Inferior parietal cortex (tissue), 1 donor: ENCODE measurements around the gene DCANP1.

Source experiments
- DNase-seq: peaks from one replicate; pipeline ENCODE4 v3.0.0-alpha.2; 2016; ENCODE audit errors: extremely low spot score

The DCANP1 gene

DNA sequence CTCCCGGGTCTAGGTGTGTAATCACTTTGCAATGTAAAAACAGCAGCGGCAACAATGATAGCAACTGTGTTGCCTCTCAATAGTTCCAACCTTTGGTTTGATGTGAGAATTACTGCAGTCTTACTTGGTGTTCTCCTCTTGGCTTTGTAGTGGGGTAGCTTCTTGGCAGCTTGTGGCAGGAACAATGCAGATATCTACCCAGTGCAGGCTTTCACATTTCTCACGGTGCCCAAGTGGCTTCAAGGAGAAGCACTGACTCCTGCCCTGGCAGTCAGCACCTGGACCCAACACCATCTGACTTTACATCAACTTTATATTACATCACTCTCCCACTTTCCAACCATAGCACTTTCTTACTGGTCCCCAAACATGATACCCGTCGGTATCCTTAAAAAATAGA lies 33.4 kb upstream of the DCANP1 start:
- no peak for DNase-seq

DNA sequence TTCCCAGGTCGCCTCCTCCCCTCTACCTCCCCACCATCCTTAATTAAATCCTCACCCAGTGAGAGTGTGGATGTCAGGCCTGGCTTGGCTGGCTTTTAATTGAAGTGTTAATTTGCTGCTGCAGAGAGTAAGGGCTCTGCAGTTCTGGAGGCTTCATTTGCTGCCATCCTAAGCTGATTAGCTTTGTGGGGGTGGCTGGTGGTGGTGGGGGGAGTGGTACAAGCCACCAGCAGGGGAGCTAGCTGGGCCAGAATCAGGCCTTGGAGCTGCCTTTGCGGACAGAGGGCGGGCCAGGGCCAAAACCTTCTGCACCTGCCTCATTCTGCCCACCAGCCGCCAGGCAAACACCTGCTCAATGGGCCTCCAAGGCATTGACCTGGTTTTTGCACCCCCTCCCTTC lies 31.8 kb upstream of the DCANP1 start:
- no peak for DNase-seq

- no peak for DNase-seq
Observed at GRCh38 chr5:135477613-135478066, 30.5 kb upstream of the DCANP1 start.

GRCh38 chr5:135476615-135477581 lies 29.8 kb upstream of the DCANP1 start:
- DNase-seq = no peak

DNA sequence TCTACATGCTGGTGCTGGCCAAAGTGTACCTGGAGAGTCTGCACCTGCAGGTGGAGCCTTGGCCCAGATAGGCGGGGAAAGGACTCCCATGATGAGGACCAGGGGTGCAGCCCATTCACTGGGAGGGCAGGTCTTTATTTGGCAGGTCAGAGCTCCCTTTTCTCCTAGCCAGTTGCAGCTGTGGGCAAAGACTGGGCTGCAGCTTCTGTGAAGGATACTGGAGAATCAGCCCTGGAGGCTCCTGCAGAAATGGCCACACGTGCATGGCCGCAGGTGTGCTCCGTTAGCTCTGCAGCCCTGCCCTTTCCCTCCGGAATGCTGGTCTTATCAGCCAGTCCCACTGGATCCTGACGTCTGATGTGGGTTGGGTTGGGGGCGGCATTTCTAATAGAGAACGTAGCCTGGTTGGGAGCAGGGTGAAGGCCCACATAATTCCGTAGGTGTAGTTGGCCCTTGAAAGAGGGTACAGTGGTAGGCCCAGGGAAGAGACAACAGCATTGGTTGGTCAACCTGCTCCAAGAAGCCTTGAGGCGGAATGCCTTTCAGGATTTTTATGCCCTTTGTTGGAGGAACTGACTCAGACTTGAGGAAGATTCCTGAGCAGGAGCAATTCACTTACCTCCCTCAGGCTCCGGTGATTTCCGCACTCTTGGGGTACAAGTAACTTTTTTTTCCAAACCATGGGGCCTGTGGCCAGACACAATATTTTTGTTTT lies 27.0 kb upstream of the DCANP1 start:
- DNase-seq = no peak

DNA sequence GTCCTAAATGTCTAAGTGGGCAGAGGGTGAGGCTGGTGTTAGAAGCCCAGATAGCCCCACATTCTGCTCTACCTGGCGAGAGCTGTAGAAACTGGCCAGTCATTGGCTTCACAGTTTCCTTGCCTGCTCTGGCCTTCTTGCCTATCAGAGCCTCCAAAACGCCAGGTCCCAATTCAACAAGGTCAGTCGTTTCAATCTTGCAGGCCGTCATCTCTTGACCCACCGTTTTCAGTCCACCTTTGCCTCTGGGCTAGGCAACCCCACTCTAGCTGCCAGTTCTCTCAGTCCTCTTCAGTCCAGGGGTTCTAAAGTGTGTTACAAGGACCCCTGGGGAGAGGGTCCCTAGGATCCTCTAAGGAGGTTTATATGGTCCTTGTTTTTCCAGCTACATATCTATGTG lies 25.0 kb upstream of the DCANP1 start:
- DNase-seq = no peak

- DNase-seq = no peak
Observed at GRCh38 chr5:135471726-135472125, 24.6 kb upstream of the DCANP1 start.

DNA sequence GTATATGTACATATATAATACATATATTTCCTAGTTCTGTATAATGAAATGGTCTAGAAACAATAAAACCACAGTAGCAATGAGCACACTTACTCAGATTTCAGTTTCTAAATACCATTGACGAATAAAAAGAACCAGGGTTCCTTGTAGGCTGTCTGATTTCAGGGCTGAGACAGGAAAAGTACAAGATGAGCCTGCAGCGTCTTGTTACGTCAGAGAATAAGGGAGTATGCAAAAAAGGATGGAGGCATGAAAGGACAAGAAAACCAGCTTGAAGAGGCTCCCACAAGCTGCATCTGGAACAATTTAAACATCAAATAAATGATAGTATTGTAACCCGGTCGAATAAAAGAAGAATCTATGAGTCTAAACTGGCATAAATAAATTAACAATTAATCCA lies 22.8 kb upstream of the DCANP1 start:
- no peak for DNase-seq

DNA sequence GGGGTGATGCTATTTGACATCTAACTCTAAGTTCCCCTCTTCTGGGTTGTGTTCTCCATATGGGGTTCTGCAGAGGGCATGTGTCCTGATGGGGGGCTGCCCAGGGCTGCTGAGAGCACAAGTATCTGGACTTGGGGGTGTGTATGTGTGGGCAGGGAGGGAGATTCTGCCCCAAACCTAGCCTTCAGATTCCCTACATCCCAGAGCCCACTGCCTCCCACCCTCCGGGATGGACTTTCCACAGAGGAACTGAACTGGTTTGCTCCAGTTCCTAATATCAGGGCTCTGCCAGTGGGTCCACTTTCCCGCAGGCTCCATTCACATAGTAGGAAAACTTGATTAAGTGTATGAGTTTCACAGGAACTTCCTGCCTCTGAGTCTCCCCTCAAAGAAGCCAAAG lies 21.4 kb upstream of the DCANP1 start:
- DNase-seq = no peak

DNA sequence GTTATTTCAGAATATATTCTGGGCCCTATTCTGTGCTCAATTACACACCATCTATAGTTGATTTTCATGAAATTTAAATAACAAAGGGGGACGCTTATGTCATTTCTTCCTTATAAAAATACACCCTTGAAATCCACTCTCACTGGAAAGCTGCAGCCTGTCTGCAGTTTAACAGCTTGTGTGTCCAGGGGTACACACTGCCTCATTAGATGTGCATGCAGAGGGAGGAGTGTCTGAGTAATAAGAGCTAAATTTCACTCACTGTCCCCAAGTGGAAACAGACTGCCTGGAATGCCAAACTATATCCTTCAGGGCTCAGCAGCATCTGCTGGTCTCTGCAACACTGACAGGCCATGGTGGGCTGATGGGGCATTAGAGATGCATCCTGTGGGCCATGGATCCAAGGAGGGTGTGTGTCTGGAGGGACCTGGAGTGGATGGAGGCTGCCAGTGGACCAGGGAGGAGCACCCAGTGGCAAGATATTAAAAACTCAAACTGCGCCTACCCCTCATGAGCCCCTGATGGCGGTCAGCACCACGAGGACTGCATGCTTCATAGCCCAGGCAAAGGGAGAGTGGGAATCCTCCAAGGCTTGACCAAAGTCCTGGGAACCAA lies 20.8 kb upstream of the DCANP1 start:
- no peak for DNase-seq

DNA sequence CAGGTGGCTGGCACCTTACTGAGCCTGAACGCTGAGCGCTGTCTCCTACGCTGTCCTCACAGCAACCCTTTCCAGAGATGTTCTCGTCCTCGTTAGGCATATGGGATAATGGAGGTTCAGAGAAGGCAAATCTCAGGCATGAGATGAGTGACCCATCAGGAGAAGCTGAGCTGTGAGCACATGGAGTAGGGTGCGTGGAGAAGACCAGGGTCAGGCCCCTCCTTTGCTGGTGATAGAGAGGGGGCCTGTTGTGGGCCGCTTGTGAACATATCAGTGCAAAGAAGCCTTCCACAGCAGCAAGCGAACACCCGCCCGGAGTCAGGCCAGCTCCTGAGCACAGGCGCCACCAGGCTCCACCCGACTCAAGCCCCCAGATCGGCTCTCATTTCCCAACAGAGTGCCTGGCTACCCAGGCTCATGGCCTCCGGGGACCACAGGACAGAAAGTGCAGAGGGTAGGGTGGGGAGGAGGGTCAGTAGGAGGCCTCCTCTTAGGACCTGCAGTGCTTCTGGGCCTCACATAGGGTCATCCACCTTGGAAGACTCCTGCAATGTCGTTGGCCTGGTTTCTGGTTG lies 20.0 kb upstream of the DCANP1 start:
- DNase-seq = no peak

DNA sequence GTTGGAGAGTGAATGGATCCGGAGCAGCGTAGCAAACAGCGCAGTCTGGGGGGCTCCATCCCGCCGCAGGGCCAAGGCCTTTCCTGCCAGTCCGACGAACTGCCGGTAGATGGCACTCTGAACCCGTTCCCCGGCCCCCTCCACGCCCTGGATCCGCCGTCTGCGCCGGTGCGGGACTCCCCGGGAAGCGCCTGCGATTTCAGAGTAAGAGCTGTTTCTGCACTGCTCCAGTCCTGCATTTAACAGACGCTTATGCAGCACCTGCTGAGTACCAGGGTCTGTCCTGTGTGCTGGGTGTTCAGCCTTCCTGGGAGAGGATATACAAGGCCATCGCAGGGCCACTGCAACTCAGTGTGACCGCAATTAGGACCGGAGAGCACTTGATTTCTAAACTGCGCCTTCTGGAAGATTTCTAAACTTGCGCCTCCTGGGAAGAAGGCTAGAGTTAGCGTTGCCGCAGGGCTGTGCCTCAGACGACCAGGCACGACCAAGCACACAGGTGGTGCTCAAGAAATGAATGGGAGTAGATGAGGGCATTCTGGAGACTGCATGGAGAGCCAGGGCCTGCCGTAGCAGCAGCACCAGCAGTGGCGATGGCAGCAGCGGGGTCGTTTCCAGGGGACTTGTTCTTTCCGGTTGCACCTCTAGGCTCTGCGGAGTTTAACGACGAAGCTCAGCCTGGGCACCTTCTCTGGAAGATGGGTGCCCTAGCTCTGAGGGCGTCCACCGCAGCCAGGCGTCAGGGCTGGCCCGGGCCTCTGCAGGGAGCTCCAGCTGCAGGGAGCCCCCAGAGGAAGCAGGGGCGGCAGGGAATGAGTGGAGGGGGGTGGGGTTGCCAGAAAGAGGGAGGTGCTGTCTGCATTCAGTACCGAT lies 19.3 kb upstream of the DCANP1 start:
- peak; percentile 80 for DNase-seq

DNA sequence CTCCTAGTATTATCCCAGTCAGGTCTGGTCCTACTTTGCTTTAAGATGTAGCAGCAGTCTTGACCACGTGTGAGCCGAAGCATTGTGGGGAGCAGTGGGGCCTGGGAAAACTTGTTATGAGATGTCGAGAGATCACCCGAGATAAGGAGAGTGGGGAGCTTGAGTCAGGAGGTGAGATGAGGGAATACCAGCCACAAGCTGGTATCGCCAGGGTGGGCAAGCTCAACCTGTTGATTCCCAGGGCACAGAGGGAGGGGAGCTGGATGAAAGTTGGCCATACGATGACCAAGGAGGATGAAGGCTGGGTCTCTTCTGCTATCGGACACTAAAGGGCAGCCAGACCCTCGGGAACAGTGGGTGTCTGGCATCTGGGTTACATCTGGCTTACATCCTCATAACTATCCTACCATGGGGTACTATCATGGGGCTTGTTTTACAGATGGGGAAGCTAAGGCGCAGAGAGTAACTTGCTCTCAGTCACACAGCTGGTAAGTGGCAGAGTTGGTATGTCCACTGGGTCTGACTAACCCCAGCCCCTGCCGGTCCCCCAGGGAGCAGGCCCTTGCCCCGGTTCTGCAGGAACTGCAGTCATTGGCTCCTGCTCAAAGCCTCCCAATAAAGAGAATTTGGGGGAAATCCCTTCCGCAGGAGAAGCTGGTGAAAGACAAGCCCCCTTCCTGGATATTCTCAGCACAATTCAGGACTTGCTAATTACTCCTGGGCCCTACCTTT lies 18.4 kb upstream of the DCANP1 start:
- no peak for DNase-seq

DNA sequence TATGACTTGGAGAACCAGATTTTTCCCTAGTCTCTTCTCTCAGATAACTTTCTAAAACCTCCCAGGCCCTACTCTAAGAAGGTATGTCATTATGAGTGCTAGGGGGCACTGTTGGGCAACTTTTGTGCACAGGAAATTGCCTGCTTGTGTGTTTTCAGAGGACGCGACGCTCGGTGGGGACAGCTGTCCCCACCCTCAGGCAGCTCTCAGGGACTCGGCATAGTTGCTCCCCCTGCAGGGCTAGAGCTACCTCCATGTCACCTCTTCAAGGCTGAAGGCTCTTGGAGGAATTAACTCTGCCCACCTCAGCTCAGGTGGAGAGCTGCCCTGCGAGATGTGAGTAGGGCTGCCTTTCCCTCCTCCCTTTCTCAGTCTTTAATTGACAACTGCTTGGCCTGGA lies 15.2 kb upstream of the DCANP1 start:
- DNase-seq = peak; percentile 69

DNA sequence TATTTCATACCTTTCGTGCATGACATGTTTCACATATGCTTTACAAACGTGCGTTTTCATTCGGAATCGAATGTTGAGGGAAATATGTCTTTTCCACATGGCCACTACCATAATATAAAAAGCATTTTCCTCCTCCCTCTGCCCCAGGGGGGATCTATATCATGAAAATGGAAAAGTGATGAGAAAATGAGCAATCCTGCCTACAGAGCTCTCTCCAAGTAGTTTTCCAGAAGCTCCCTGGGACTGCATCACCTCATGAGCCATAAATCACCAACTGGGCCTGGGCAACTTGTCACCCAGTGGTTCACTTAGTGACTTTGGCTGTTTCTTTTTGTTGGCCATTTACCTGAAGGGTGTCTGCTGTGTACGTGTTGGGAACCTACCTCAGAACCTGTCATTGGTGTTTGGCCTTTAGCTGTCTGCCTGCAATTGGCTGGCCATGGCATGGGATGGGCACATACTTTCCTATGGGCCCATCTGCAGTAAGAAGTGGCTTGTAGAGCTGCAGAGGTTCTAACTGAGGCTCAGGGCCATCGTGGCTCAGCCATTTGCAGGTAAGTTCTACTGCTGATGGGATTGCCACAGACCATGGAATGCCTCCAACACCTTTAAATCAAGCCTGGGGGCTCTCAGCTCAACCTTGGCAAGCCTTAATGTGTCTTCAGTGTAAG lies 14.5 kb upstream of the DCANP1 start:
- DNase-seq = no peak

DNA sequence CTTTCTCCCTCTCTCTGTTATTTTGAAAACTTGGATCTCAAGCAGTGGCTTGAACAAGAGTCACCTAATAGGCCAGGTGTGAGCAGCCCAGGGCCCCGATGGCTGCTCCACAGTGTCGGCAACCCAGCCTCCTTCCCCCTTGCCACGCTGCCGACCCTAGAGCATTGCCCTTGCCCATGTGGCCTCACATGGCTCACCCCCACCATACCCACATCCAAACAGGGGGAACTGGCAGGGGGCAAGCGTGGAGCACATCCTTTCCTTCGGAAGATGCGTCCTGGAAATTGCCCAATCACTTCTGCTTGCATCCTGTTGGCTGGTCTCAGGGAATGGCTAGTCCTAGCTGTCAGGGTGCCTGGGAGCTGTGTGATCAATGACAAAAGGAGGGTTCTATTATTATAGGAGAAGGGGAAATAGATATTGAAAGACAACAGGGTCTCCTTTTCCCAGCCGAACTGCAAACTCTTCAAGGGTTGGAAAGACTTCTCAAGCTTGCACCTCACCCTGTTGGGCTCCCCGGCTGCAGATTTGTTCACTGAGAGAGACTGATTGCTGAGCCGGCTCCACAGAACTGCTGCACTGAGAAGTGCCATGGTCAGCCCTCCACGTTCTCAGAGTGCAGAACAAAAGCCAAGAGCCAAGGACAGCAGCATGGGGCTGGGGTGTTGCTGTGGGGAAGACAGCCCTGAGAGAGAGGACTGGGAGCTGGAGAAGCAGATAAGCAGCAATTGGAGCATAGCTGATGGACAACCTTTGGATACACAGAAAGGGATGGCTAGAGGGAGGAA lies 13.3 kb upstream of the DCANP1 start:
- DNase-seq = no peak

GRCh38 chr5:135458921-135459331 lies 11.8 kb upstream of the DCANP1 start:
- no peak for DNase-seq

DNA sequence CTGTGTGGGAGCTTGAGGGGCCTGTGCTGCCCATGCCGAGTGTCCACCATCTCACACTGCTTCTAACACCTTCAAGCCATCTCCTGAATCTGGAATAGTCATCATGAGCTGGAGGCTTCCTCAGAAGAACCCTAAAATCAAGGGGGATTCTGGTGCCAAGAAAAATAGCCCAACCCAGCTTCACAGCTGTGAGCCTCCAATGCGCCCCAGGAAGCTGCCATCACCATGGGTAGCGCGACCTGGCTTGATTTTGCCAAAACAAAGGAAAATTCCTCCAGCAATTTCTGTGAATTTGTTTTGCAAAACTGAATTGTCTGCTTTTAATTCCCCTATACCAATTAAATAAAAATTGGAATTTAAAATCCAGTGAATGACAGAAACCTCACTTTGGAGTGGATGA lies 11.2 kb upstream of the DCANP1 start:
- DNase-seq = no peak

DNA sequence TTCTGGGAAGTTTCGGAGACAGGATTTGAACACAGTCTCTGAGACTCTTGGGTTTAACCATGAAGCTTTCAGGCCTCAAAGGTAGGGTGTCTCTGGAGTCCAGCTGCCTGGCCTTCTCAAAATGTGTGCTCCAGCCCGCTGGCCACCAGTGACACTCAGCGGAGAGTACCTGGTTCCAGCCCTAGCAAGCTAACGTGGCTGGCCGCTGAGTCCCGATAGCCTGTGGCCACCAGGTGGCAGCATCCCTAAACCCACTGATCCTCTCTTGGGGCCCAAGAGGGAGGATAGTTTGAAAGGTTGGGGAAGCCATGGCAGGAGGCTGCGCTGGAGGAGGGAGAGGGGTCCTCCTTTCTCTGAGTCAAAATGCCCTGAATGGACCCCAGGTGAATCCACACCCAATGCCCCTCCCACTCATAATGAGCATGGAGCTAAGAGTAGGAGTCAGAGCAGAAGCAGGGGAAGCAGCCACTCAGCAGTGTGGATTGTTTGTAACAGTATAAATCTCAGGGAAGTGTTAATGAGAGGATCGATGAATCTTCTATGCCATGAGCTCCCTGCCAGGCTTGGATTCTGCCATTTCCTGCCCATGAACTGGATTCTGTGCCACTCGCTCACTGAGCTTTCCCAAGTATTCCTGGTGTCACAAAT lies 10.4 kb upstream of the DCANP1 start:
- peak; percentile 62 for DNase-seq
